ENCODE results near the gene ARHGAP26. TPM values are rescaled to one million over a fixed set of nuclear protein-coding genes. Genes with fewer than 3 reads are reported as not detected.

Gene ARHGAP26
- total RNA-seq, 1 experiment from 2014 or later = 39.8 TPM

GRCh38 chr5:143147902-143148301, 377.7 kb downstream of the ARHGAP26 start:
- Histone ChIP-seq H3K9ac (ENCODE audit: low read length) (no peak overlapping the region), H3K79me2 (ENCODE audit: low read length) (peaks cover 14% of the 10 kb centered on the region; the same call in 1 of the 2 replicates), H3K4me1 (ENCODE audit: low read length) (peaks cover 55% of the 10 kb centered on the region), H3K9me2 (replicated peaks; ENCODE audit: insufficient read depth, low read length) (no peaks in the 10 kb centered on the region), H3K27ac (ENCODE audit: low read length) (peak overlapping the region; percentile 61; the same call in 1 of the 2 replicates), H3K9me3 (ENCODE audit: low read length) (no peaks in the 10 kb centered on the region), H3K4me3 (ENCODE audit: low read length) (no peak overlapping the region), H3K27me3 (ENCODE audit: low read length) (no peaks in the 10 kb centered on the region), H4K20me1 (ENCODE audit: insufficient read depth, low read depth, low read length) (no peaks in the 10 kb centered on the region), H3K4me2 (ENCODE audit: low read depth, low read length, poor library complexity, severe bottlenecking) (no peak overlapping the region), H2AFZ (ENCODE audit: low read length) (no peak overlapping the region), H3K36me3 (ENCODE audit: insufficient read depth, low read length) (peaks cover 43% of the 10 kb centered on the region; the same call in 1 of the 2 replicates)
- DNase-seq = no peak

GRCh38 chr5:143148771-143149170, 378.6 kb downstream of the ARHGAP26 start:
- H3K27me3 ChIP-seq (ENCODE audit: low read length) = no peaks in the 10 kb centered on the region
- peaks cover 64% of the 10 kb centered on the region for H3K4me1 ChIP-seq (ENCODE audit: low read length)
- no peak overlapping the region for H3K4me2 ChIP-seq (ENCODE audit: low read depth, low read length, poor library complexity, severe bottlenecking)
- H3K4me3 ChIP-seq (ENCODE audit: low read length) = no peak overlapping the region
- peak overlapping the region; percentile 61; the same call in 1 of the 2 replicates for H3K27ac ChIP-seq (ENCODE audit: low read length)
- no peak overlapping the region; the same call in 1 of the 2 replicates for H3K9ac ChIP-seq (ENCODE audit: low read length)
- H3K9me2 ChIP-seq (replicated peaks; ENCODE audit: insufficient read depth, low read length) = no peaks in the 10 kb centered on the region
- no peak for DNase-seq
- no peaks in the 10 kb centered on the region for H4K20me1 ChIP-seq (ENCODE audit: insufficient read depth, low read depth, low read length)
- H3K9me3 ChIP-seq (ENCODE audit: low read length) = no peaks in the 10 kb centered on the region
- peaks cover 14% of the 10 kb centered on the region; the same call in 1 of the 2 replicates for H3K79me2 ChIP-seq (ENCODE audit: low read length)
- no peak overlapping the region for H2AFZ ChIP-seq (ENCODE audit: low read length)
- H3K36me3 ChIP-seq (ENCODE audit: insufficient read depth, low read length) = peaks cover 43% of the 10 kb centered on the region; the same call in 1 of the 2 replicates

- no peak for DNase-seq
- Histone ChIP-seq H3K27me3 (ENCODE audit: low read length) (no peaks in the 10 kb centered on the region), H3K36me3 (ENCODE audit: insufficient read depth, low read length) (peaks cover 43% of the 10 kb centered on the region; the same call in 1 of the 2 replicates), H3K4me1 (ENCODE audit: low read length) (peaks cover 72% of the 10 kb centered on the region), H4K20me1 (ENCODE audit: insufficient read depth, low read depth, low read length) (no peaks in the 10 kb centered on the region), H3K4me3 (ENCODE audit: low read length) (0 out of 2 replicates have a peak overlapping the region, but pooled peaks have one; percentile 0), H3K9me2 (replicated peaks; ENCODE audit: insufficient read depth, low read length) (no peaks in the 10 kb centered on the region), H3K4me2 (ENCODE audit: low read depth, low read length, poor library complexity, severe bottlenecking) (peak overlapping the region; percentile 1), H3K79me2 (ENCODE audit: low read length) (peaks cover 14% of the 10 kb centered on the region; the same call in 1 of the 2 replicates), H3K9ac (ENCODE audit: low read length) (no peak overlapping the region), H3K9me3 (ENCODE audit: low read length) (no peaks in the 10 kb centered on the region), H3K27ac (ENCODE audit: low read length) (peak overlapping the region; percentile 61), H2AFZ (ENCODE audit: low read length) (no peak overlapping the region)
Observed at GRCh38 chr5:143149759-143150158, 379.6 kb downstream of the ARHGAP26 start.

GRCh38 chr5:143151056-143151700, 381.0 kb downstream of the ARHGAP26 start:
- peaks cover 36% of the 10 kb centered on the region; the same call in 1 of the 2 replicates for H3K36me3 ChIP-seq (ENCODE audit: insufficient read depth, low read length)
- DNase-seq = no peak
- H4K20me1 ChIP-seq (ENCODE audit: insufficient read depth, low read depth, low read length) = no peaks in the 10 kb centered on the region
- peaks cover 6% of the 10 kb centered on the region; the same call in 1 of the 2 replicates for H3K79me2 ChIP-seq (ENCODE audit: low read length)
- H3K9me3 ChIP-seq (ENCODE audit: low read length) = no peaks in the 10 kb centered on the region
- H3K4me2 ChIP-seq (ENCODE audit: low read depth, low read length, poor library complexity, severe bottlenecking) = no peak overlapping the region
- H3K9ac ChIP-seq (ENCODE audit: low read length) = no peak overlapping the region
- peaks cover 76% of the 10 kb centered on the region for H3K4me1 ChIP-seq (ENCODE audit: low read length)
- H3K9me2 ChIP-seq (replicated peaks; ENCODE audit: insufficient read depth, low read length) = no peaks in the 10 kb centered on the region
- no peak overlapping the region for H3K4me3 ChIP-seq (ENCODE audit: low read length)
- H3K27me3 ChIP-seq (ENCODE audit: low read length) = no peaks in the 10 kb centered on the region
- H3K27ac ChIP-seq (ENCODE audit: low read length) = peak overlapping the region; percentile 61; the same call in 1 of the 2 replicates
- no peak overlapping the region for H2AFZ ChIP-seq (ENCODE audit: low read length)

GRCh38 chr5:143152445-143152844, 382.3 kb downstream of the ARHGAP26 start:
- Histone ChIP-seq H3K9me3 (ENCODE audit: low read length) (no peaks in the 10 kb centered on the region), H3K36me3 (ENCODE audit: insufficient read depth, low read length) (peaks cover 27% of the 10 kb centered on the region; the same call in 1 of the 2 replicates), H2AFZ (ENCODE audit: low read length) (no peak overlapping the region), H3K27ac (ENCODE audit: low read length) (peak overlapping the region; percentile 53; the same call in 1 of the 2 replicates), H3K9me2 (replicated peaks; ENCODE audit: insufficient read depth, low read length) (no peaks in the 10 kb centered on the region), H3K9ac (ENCODE audit: low read length) (no peak overlapping the region), H3K4me2 (ENCODE audit: low read depth, low read length, poor library complexity, severe bottlenecking) (no peak overlapping the region), H3K4me1 (ENCODE audit: low read length) (peaks cover 73% of the 10 kb centered on the region), H3K79me2 (ENCODE audit: low read length) (peaks cover 5% of the 10 kb centered on the region; the same call in 1 of the 2 replicates), H3K4me3 (ENCODE audit: low read length) (no peak overlapping the region), H4K20me1 (ENCODE audit: insufficient read depth, low read depth, low read length) (no peaks in the 10 kb centered on the region), H3K27me3 (ENCODE audit: low read length) (no peaks in the 10 kb centered on the region)
- DNase-seq = no peak

GRCh38 chr5:143153332-143154119, 383.3 kb downstream of the ARHGAP26 start:
- Histone ChIP-seq H3K79me2 (ENCODE audit: low read length) (peaks cover 5% of the 10 kb centered on the region; the same call in 1 of the 2 replicates), H3K9me2 (replicated peaks; ENCODE audit: insufficient read depth, low read length) (no peaks in the 10 kb centered on the region), H3K4me1 (ENCODE audit: low read length) (peaks cover 65% of the 10 kb centered on the region), H3K4me2 (ENCODE audit: low read depth, low read length, poor library complexity, severe bottlenecking) (no peak overlapping the region), H3K9ac (ENCODE audit: low read length) (no peak overlapping the region), H4K20me1 (ENCODE audit: insufficient read depth, low read depth, low read length) (no peaks in the 10 kb centered on the region), H3K27me3 (ENCODE audit: low read length) (no peaks in the 10 kb centered on the region), H2AFZ (ENCODE audit: low read length) (no peak overlapping the region), H3K36me3 (ENCODE audit: insufficient read depth, low read length) (peaks cover 26% of the 10 kb centered on the region; the same call in 1 of the 2 replicates), H3K9me3 (ENCODE audit: low read length) (no peaks in the 10 kb centered on the region), H3K27ac (ENCODE audit: low read length) (peak overlapping the region; percentile 53), H3K4me3 (ENCODE audit: low read length) (no peak overlapping the region)
- no peak for DNase-seq

- Histone ChIP-seq H3K36me3 (ENCODE audit: insufficient read depth, low read length) (peaks cover 26% of the 10 kb centered on the region; the same call in 1 of the 2 replicates), H3K79me2 (ENCODE audit: low read length) (peaks cover 8% of the 10 kb centered on the region; the same call in 1 of the 2 replicates), H4K20me1 (ENCODE audit: insufficient read depth, low read depth, low read length) (no peaks in the 10 kb centered on the region), H3K27ac (ENCODE audit: low read length) (peak overlapping the region; percentile 53), H3K9me3 (ENCODE audit: low read length) (no peaks in the 10 kb centered on the region), H3K4me1 (ENCODE audit: low read length) (peaks cover 65% of the 10 kb centered on the region), H3K4me2 (ENCODE audit: low read depth, low read length, poor library complexity, severe bottlenecking) (no peak overlapping the region), H2AFZ (ENCODE audit: low read length) (no peak overlapping the region), H3K27me3 (ENCODE audit: low read length) (no peaks in the 10 kb centered on the region), H3K9ac (ENCODE audit: low read length) (no peak overlapping the region), H3K9me2 (replicated peaks; ENCODE audit: insufficient read depth, low read length) (no peaks in the 10 kb centered on the region), H3K4me3 (ENCODE audit: low read length) (no peak overlapping the region)
- no peak for DNase-seq
Observed at GRCh38 chr5:143154510-143155370, 384.6 kb downstream of the ARHGAP26 start.

All from Karpas-422 (cell line).